Mesenteric fat pad (tissue), 1 donor: ENCODE measurements around the gene WDPCP. TPM values are rescaled to one million over a fixed set of nuclear protein-coding genes. Genes with fewer than 3 reads are reported as not detected.
"Not testable (repeated sequence)": the region's sequence is repeated elsewhere in the genome, so short reads cannot be mapped to it uniquely, and the experiment has no call there.

Source experiments
- DNase-seq: peaks from one replicate; pipeline ENCODE4 v3.0.0-alpha.2; 2020; ENCODE audit warnings: low spot score
- total RNA-seq: library from RNA; stranded (reverse); fragmentation: NEBNext Ultra II Directional; extraction: Animal tissue kit (Norgen Biotek cat#: 25700); gene quantifications from one replicate; pipeline ENCODE4 v1.2.1, GENCODE V29; 2021
- donor health status: DM: yes; HTN: yes; CAD: no.

Gene WDPCP
- total RNA-seq, 1 donor from 2014 or later, result 16.9 TPM

- DNase-seq, result no peak
Measured at GRCh38 chr2:63372549-63372948, 215.7 kb downstream of the WDPCP start.

GRCh38 chr2:63369146-63369545 lies 219.1 kb downstream of the WDPCP start:
- DNase-seq, result no peak

- DNase-seq, result no peak
Measured at GRCh38 chr2:63364866-63365265, 223.4 kb downstream of the WDPCP start.

GRCh38 chr2:63357722-63358121 lies 230.6 kb downstream of the WDPCP start:
- DNase-seq, result not testable (repeated sequence)

GRCh38 chr2:63347361-63347760 lies 240.9 kb downstream of the WDPCP start:
- no peak for DNase-seq

- DNase-seq, result no peak
Measured at GRCh38 chr2:63346411-63346810, 241.9 kb downstream of the WDPCP start.

- DNase-seq, result no peak
Measured at GRCh38 chr2:63345285-63345633, 243.0 kb downstream of the WDPCP start.

- DNase-seq, result no peak
Measured at GRCh38 chr2:63344575-63345284, 243.5 kb downstream of the WDPCP start.

- DNase-seq, result no peak
Measured at GRCh38 chr2:63343397-63344109, 244.7 kb downstream of the WDPCP start.

- DNase-seq, result no peak
Measured at GRCh38 chr2:63340443-63340842, 247.8 kb downstream of the WDPCP start.

GRCh38 chr2:63334910-63335309 lies 253.4 kb downstream of the WDPCP start:
- DNase-seq, result no peak

- no peak for DNase-seq
Measured at GRCh38 chr2:63326473-63326872, 261.8 kb downstream of the WDPCP start.

- DNase-seq, result not testable (repeated sequence)
Measured at GRCh38 chr2:63323662-63324061, 264.6 kb downstream of the WDPCP start.

GRCh38 chr2:63321973-63322372 lies 266.3 kb downstream of the WDPCP start:
- DNase-seq, result not testable (repeated sequence)

GRCh38 chr2:63320669-63321068 lies 267.6 kb downstream of the WDPCP start:
- no peak for DNase-seq

GRCh38 chr2:63310614-63311013 lies 277.7 kb downstream of the WDPCP start:
- DNase-seq, result no peak

- DNase-seq, result no peak
Measured at GRCh38 chr2:63301481-63301880, 286.8 kb downstream of the WDPCP start.

- DNase-seq, result no peak
Measured at GRCh38 chr2:63300835-63301234, 287.4 kb downstream of the WDPCP start.

- no peak for DNase-seq
Measured at GRCh38 chr2:63287956-63288355, 300.3 kb downstream of the WDPCP start.

- DNase-seq, result not testable (repeated sequence)
Measured at GRCh38 chr2:63286520-63286919, 301.8 kb downstream of the WDPCP start.

- DNase-seq, result no peak
Measured at GRCh38 chr2:63283273-63283672, 305.0 kb downstream of the WDPCP start.

GRCh38 chr2:63272560-63272959 lies 315.7 kb downstream of the WDPCP start:
- DNase-seq, result no peak

GRCh38 chr2:63270717-63271116 lies 317.6 kb downstream of the WDPCP start:
- DNase-seq, result no peak
